Ammon's horn (tissue), 1 donor: ENCODE measurements around the gene CMIP.

Experiments used
- DNase-seq: peaks from one replicate; pipeline ENCODE4 v3.0.0-alpha.2; 2016; ENCODE audit warnings: low spot score

The CMIP gene

GRCh38 chr16:81535679-81536360 lies 91.2 kb downstream of the CMIP start:
- DNase-seq, result no peak

- DNase-seq, result no peak
These were observed 92.0 kb downstream of the CMIP start for GRCh38 chr16:81536648-81537047.

GRCh38 chr16:81537721-81538561 lies 93.3 kb downstream of the CMIP start:
- DNase-seq, result no peak

- no peak for DNase-seq
These were observed 94.6 kb downstream of the CMIP start for GRCh38 chr16:81539009-81539758.

- DNase-seq, result no peak
These were observed 95.3 kb downstream of the CMIP start for GRCh38 chr16:81539759-81540472.

GRCh38 chr16:81541314-81541713 lies 96.7 kb downstream of the CMIP start:
- no peak for DNase-seq

DNA sequence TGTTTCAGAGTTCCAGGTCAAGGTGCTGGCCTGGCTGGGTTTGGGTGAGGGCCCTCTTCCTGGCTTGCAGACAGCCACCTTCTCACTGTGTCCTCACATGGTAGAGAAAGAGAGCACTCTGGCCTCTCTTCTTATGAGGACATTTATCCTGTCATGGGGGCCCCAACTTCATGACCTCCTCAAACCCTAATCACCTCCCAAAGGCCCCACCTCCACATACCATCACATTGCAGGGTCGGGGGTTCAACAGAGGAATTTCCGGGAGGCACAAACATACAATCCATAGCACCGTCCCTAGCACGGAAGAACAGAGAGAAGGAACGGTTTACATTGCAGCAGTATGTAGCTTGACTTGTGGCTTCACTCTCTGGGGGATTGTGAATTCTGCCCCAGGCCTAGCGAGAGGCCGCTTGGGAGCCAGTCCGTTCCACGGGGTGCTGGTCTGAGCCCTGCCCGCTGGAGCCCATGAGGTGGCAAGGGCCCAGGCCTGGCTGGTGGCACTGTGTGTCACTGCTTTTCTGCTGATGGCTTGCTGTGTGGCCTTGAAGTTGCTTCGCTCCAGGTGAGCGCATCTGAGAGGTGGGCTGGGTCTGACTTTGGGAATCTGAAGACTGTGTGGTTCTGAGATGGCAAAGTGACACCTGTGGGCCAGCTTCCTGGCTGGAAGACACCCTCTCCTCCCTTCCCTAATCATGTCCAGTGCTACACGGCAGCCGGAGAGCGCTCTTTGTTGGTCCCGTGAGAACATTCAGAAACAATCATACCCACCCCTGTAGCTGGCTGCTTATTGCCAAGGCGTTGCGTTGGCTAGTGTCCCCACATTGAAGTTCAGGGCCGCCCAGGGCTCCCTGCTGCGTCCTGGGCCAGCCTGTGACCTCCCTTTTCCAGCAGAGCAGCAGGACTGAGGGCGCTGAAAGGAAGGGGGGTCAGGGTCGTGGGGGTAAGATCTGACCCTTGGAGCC lies 98.3 kb downstream of the CMIP start:
- DNase-seq, result no peak

DNA sequence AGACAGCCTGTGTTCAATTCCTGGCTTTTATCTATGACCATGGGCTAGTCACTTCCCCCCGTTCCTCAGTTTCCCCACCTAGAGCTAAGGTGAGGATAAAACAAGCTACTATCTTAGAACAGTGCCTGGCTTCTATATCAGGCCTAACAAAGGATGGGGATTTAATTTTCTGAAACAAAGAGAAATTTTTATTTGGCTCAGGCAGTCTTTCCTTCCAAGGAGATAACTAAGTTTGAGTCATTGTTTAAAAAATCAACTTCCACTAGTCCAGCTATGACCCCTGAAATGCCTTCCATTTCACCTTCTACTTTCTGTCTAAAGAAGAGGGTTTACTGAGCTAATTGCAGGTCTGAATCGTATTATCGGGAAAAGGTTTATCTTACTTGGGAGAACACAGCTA lies 99.0 kb downstream of the CMIP start:
- DNase-seq, result no peak

DNA sequence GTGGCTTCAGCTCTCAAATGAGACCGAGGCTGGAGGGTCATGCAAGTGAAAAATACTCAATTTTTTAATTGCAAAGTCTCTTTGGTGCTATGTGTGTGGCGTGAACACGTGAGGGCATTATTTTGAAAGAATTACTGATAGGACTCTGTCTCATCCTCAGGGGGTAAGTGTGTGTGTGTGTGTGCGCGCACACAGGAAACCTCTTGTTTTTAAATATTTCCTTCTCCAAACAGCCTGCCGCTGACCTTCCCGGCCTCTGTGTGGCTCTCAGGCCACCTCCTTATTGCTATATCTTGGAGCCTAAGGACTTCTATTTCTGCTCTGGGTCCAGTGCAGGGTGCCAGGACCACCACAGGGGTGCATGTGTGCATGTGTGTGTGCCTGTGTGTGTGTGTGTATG lies 99.7 kb downstream of the CMIP start:
- DNase-seq, result no peak

- DNase-seq, result no peak
These were observed 100.2 kb downstream of the CMIP start for GRCh38 chr16:81544700-81545271.

- no peak for DNase-seq
These were observed 101.1 kb downstream of the CMIP start for GRCh38 chr16:81545470-81546250.

DNA sequence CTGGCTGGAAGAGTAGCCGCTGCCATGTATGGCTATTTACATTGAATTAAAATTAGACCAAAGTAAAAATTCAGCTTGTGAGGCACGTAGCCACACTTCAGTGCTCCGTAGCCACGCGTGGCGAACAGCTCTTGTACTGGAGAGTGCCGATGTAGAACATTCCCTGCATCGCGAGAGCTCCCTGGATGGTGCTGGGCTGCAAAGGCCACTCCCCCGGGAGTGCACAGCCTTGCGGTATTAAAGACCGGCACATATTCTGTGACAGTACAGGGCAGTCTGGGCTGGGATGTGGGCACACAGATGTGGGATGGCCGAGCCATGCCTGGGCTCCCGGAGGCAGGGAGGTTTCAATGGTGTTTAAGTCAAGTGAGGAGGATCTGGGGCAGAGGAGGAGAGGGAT lies 102.2 kb downstream of the CMIP start:
- no peak for DNase-seq

DNA sequence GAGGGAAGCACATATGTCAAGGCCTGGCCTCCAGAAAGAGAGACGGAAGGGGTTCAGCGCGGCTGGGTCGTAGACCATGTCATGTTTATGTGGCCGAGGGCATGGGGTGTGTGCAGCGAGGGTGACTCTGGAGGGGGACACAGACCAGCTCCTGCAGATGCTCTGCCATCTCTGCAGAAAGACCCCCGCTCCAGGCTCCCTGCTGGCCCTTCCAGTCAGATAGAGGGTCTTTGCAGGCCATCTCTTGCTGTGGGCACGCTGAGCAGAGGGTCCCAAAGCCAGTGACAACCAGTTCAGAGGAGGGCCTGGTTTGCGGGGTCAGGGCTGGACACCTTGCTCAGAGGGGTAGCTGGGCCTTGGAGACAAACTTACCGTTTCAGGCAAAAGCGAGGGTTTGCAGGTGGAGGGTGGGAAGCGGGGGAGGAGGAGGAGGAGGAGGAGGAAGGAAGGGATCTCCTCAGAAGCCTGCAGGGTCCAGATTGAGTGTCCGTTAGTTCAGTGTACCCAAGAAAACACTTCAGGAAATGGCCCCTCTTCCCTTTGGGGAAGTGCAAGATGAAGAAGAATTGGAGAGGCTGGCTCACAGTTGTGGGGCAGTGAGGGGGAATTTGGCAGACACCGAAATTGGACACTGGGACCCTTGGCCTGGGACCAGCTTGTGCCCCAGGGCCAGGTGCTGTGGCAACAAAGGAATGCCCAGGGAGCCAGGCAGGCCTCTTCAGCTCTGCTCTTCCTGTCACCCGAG lies 102.8 kb downstream of the CMIP start:
- DNase-seq, result no peak

DNA sequence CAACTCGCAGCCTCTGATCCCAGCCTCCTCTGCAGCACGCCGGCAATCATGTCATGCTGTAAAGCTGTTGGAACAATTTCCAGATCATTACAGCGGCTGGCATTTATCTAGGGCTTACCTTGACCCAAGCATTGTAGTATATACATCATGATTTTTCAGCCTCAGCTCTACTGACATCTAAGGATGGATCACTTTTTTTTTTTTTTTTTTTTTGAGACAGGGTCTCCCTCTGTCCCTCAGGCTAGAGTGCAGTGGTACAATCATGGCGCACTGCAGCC lies 103.3 kb downstream of the CMIP start:
- no peak for DNase-seq

- DNase-seq, result no peak
These were observed 103.9 kb downstream of the CMIP start for GRCh38 chr16:81548551-81548875.

GRCh38 chr16:81548876-81549546 lies 104.4 kb downstream of the CMIP start:
- no peak for DNase-seq

GRCh38 chr16:81549547-81550431 lies 105.2 kb downstream of the CMIP start:
- no peak for DNase-seq

DNA sequence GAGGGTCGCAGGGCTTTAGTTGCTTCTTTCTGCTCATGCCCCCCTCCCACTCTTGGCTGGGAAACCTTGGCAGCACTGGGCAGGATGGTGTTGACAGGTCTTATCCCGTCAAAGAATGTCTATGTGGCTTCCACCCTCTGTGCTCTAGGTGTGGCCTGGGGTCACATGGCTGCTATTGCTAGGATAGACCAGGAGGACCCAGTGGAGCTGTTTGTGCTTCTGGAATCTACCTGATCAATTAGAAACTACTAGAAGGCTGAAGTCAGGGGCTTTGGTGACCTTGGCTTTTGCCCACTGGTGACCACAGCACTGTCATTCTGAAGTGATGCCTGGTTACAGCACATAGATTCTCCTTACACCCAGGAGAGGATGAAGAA lies 105.8 kb downstream of the CMIP start:
- DNase-seq, result no peak
